H9 (cell line): ENCODE data around the gene CROCC. TPM values are rescaled to one million over a fixed set of nuclear protein-coding genes. Genes with fewer than 3 reads are reported as not detected.

Experiments used
- DNase-seq: peaks from one replicate; pipeline ENCODE4 v3.0.0-alpha.2; 2017
- H2AFZ ChIP-seq: one replicate; pipeline ENCODE4 v1.6.1; 2013; ENCODE audit warnings: mild to moderate bottlenecking, low read length, control low read depth, moderate library complexity
- H2AK5ac ChIP-seq: 2 replicates; pipeline ENCODE4 v1.6.1; 2013; ENCODE audit warnings: low read length, control low read depth, mixed read lengths; ENCODE audit not compliant: insufficient read length
- H2BK120ac ChIP-seq: one replicate; pipeline ENCODE4 v1.6.1; 2013; ENCODE audit warnings: low read depth, mild to moderate bottlenecking, low read length, control low read depth, inconsistent platforms; ENCODE audit not compliant: poor library complexity, severe bottlenecking
- H2BK12ac ChIP-seq: 2 replicates; pipeline ENCODE4 v1.6.1; 2013; ENCODE audit warnings: low read length, control low read depth, mixed read lengths, low read depth; ENCODE audit not compliant: insufficient read length
- H2BK15ac ChIP-seq: 2 replicates; pipeline ENCODE4 v1.6.1; 2013; ENCODE audit warnings: low read depth, low read length, control low read depth
- H2BK20ac ChIP-seq: one replicate; pipeline ENCODE4 v1.6.1; 2013; ENCODE audit warnings: low read depth, mild to moderate bottlenecking, low read length, control low read depth, inconsistent platforms; ENCODE audit not compliant: poor library complexity, severe bottlenecking
- H2BK5ac ChIP-seq: 2 replicates; pipeline ENCODE4 v1.6.1; 2013; ENCODE audit warnings: low read length, control low read depth, mixed read lengths; ENCODE audit not compliant: insufficient read length
- H3K14ac ChIP-seq: 2 replicates; pipeline ENCODE4 v1.6.1; 2013; ENCODE audit warnings: low read length, control low read depth; ENCODE audit not compliant: insufficient read depth
- H3K18ac ChIP-seq: 2 replicates; pipeline ENCODE4 v1.6.1; 2013; ENCODE audit warnings: low read depth, mild to moderate bottlenecking, mixed read lengths, low read length, control low read depth; ENCODE audit not compliant: insufficient read length
- H3K23ac ChIP-seq: 2 replicates; pipeline ENCODE4 v1.6.1; 2013; ENCODE audit warnings: low read length, control low read depth, mixed read lengths, low read depth; ENCODE audit not compliant: insufficient read length
- H3K23me2 ChIP-seq: 2 replicates; pipeline ENCODE4 v1.6.1; 2013; ENCODE audit warnings: low read depth, mild to moderate bottlenecking, mixed read lengths, low read length, control low read depth; ENCODE audit not compliant: insufficient read length, poor library complexity, severe bottlenecking
- H3K27ac ChIP-seq: 2 replicates; pipeline ENCODE4 v1.5.1; 2013; ENCODE audit warnings: low read length, control low read depth, mixed read lengths, low read depth; ENCODE audit not compliant: insufficient read length
- H3K27me3 ChIP-seq: 2 replicates; pipeline ENCODE4 v1.6.1; 2013; ENCODE audit warnings: low read length, control low read depth, inconsistent platforms; ENCODE audit not compliant: insufficient read depth
- H3K4ac ChIP-seq: 2 replicates; pipeline ENCODE4 v1.6.1; 2013; ENCODE audit warnings: low read depth, mild to moderate bottlenecking, control low read depth, inconsistent platforms, low read length, moderate library complexity
- H3K4me1 ChIP-seq: 2 replicates; pipeline ENCODE4 v1.6.1; 2013; ENCODE audit warnings: low read length, control low read depth, inconsistent platforms; ENCODE audit not compliant: insufficient read depth
- H3K4me2 ChIP-seq: 2 replicates; pipeline ENCODE4 v1.6.1; 2013; ENCODE audit warnings: low read length, control low read depth, mixed read lengths; ENCODE audit not compliant: insufficient read length, insufficient read depth
- H3K56ac ChIP-seq: 2 replicates; pipeline ENCODE4 v1.6.1; 2013; ENCODE audit warnings: low read depth, mild to moderate bottlenecking, mixed read lengths, low read length, control low read depth; ENCODE audit not compliant: insufficient read length
- H3K79me1 ChIP-seq: 2 replicates; pipeline ENCODE4 v1.6.1; 2013; ENCODE audit warnings: low read depth, mild to moderate bottlenecking, moderate library complexity, low read length, control low read depth, inconsistent platforms; ENCODE audit not compliant: insufficient read depth, poor library complexity, severe bottlenecking
- H3K79me2 ChIP-seq: 2 replicates; pipeline ENCODE4 v1.6.1; 2013; ENCODE audit warnings: low read length, control low read depth, inconsistent platforms; ENCODE audit not compliant: insufficient read depth
- H3K9ac ChIP-seq: 2 replicates; pipeline ENCODE4 v1.6.1; 2013; ENCODE audit warnings: low read length, control low read depth, mixed read lengths; ENCODE audit not compliant: insufficient read length; ENCODE audit errors: extremely low read depth
- H3K9me3 ChIP-seq: one replicate; pipeline ENCODE4 v1.6.1; 2013; ENCODE audit warnings: low read depth, low read length, inconsistent platforms; ENCODE audit not compliant: control insufficient read depth
- H3T11ph ChIP-seq: one replicate; pipeline ENCODE4 v1.6.1; 2013; ENCODE audit warnings: mild to moderate bottlenecking, low read length, control low read depth, inconsistent platforms
- H4K20me1 ChIP-seq: one replicate; pipeline ENCODE4 v1.6.1; 2013; ENCODE audit not compliant: control insufficient read depth, insufficient read length, insufficient read depth
- H4K5ac ChIP-seq: 2 replicates; pipeline ENCODE4 v1.6.1; 2013; ENCODE audit warnings: low read depth, mild to moderate bottlenecking, mixed read lengths, low read length, control low read depth; ENCODE audit not compliant: insufficient read length
- H4K8ac ChIP-seq: replicated peaks from 2 replicates; pipeline ENCODE4 v1.6.1; 2013; ENCODE audit warnings: low read length, control low read depth, mixed read lengths, low read depth; ENCODE audit not compliant: insufficient read length
- H4K91ac ChIP-seq: 2 replicates; pipeline ENCODE4 v1.6.1; 2013; ENCODE audit warnings: low read depth, mild to moderate bottlenecking, moderate library complexity, mixed read lengths, low read length, control low read depth; ENCODE audit not compliant: insufficient read length
- H3K27ac Mint-ChIP-seq, 3 experiments: 2 replicates in 2 of 3; 3 replicates in 1 of 3; pipeline ENCODE4 v1.8.0; 2020 to 2021; ENCODE audit warnings: mixed read lengths in 3 of 3, mild to moderate bottlenecking in 1 of 3, moderate library complexity in 1 of 3
- H3K27me3 Mint-ChIP-seq: 2 replicates; pipeline ENCODE4 v1.8.0; 2021; ENCODE audit warnings: low read depth, mild to moderate bottlenecking, moderate library complexity, mixed read lengths
- H3K36me3 Mint-ChIP-seq, 3 experiments: 2 replicates in 2 of 3; 3 replicates in 1 of 3; pipeline ENCODE4 v1.8.0; 2020 to 2021; ENCODE audit warnings: low read depth in 3 of 3, mixed read lengths in 3 of 3; ENCODE audit not compliant: insufficient read depth in 1 of 3
- H3K4me1 Mint-ChIP-seq, 2 experiments: 2 replicates each; pipeline ENCODE4 v1.8.0; 2020; ENCODE audit warnings: mixed read lengths in 2 of 2
- H3K4me3 Mint-ChIP-seq, 2 experiments: 2 replicates in 1 of 2; 3 replicates in 1 of 2; pipeline ENCODE4 v1.8.0; 2020 to 2021; ENCODE audit warnings: mild to moderate bottlenecking in 2 of 2, mixed read lengths in 2 of 2, moderate library complexity in 1 of 2
- H3K9me3 Mint-ChIP-seq, 2 experiments: 2 replicates in 1 of 2; 3 replicates in 1 of 2; pipeline ENCODE4 v1.8.0; 2020; ENCODE audit warnings: mild to moderate bottlenecking in 2 of 2, mixed read lengths in 2 of 2, moderate library complexity in 1 of 2
- CTCF ChIP-seq: fragments of 200-600 bp; sonication (generic); conservative IDR thresholded peaks from 3 replicates; pipeline ENCODE4 v1.8.0; 2021; ENCODE audit warnings: antibody characterized with exemption, mild to moderate bottlenecking
- WGBS: extraction: QIAGEN DNeasy Blood & Tissue Kit; methylation state at CpG from one replicate; pipeline ENCODE4 v1.1.7; 2013; ENCODE audit warnings: missing lambda C conversion rate, low lambda C conversion rate, mixed read lengths; ENCODE audit not compliant: insufficient read length; ENCODE audit errors: extremely low coverage; 5-methylcytosine and 5-hydroxymethylcytosine counted together
- total RNA-seq: library from RNA; stranded (reverse); gene quantifications from 2 replicates; pipeline ENCODE4 v1.2.1, GENCODE V29; 2021

Gene CROCC
- total RNA-seq, 1 experiment from 2014 or later, result 40.7 TPM

GRCh38 chr1:16954579-16954978 lies 32.8 kb downstream of the CROCC start:
- H3K56ac ChIP-seq, result no peak overlapping the region
- no peak overlapping the region for H2BK20ac ChIP-seq
- H2BK120ac ChIP-seq, result no peak overlapping the region
- no peak overlapping the region for H2AFZ ChIP-seq
- no peak overlapping the region for H3K9ac ChIP-seq
- no peaks in the 10 kb centered on the region for H4K20me1 ChIP-seq
- no peak overlapping the region for H2BK12ac ChIP-seq
- H3K14ac ChIP-seq, result no peak overlapping the region
- H3K27ac Mint-ChIP-seq, result no peak overlapping the region
- no peak overlapping the region for H2AK5ac ChIP-seq
- H3T11ph ChIP-seq, result no peak overlapping the region
- no peaks in the 10 kb centered on the region for H3K27me3 ChIP-seq
- no peak overlapping the region for H4K91ac ChIP-seq
- TF ChIP-seq CTCF, result no peak
- H3K4me2 ChIP-seq, result no peak overlapping the region
- H3K9me3 ChIP-seq, result no peaks in the 10 kb centered on the region
- H3K27me3 Mint-ChIP-seq, result no peaks in the 10 kb centered on the region; the same call in 1 of the 2 replicates
- H3K79me2 ChIP-seq, result no peaks in the 10 kb centered on the region
- no peak overlapping the region for H2BK5ac ChIP-seq
- H4K8ac ChIP-seq, result no peak overlapping the region
- no peak overlapping the region for H4K5ac ChIP-seq
- no peak overlapping the region for H3K4ac ChIP-seq
- H3K4me1 Mint-ChIP-seq, result 0 out of 4 replicates have a peak, but pooled peaks cover 0 to 3% of the 10 kb centered on the region in 2 experiments
- H3K27ac ChIP-seq, result no peak overlapping the region
- H3K23me2 ChIP-seq, result no peaks in the 10 kb centered on the region
- H3K36me3 Mint-ChIP-seq, result peaks cover 4 to 30% (median 27%) of the 10 kb centered on the region in 3 experiments; a peak in 6 of 7 replicates
- H3K79me1 ChIP-seq, result no peaks in the 10 kb centered on the region
- DNase-seq, result no peak
- WGBS, result no CpG with 5 or more reads among the region's 18 CpGs
- no peak overlapping the region for H3K4me3 Mint-ChIP-seq
- no peak overlapping the region for H2BK15ac ChIP-seq
- no peak overlapping the region for H3K23ac ChIP-seq
- no peaks in the 10 kb centered on the region for H3K4me1 ChIP-seq
- H3K9me3 Mint-ChIP-seq, result no peaks in the 10 kb centered on the region
- no peak overlapping the region for H3K18ac ChIP-seq
